D341Med (cell line): ENCODE results near the gene PARD6G.
A peak's percentile ranks its signal among the peaks of the same experiment; 100 is the strongest.
"Not testable (repeated sequence)": the region's sequence is repeated elsewhere in the genome, so short reads cannot be mapped to it uniquely, and the experiment has no call there.

Experiments
- DNase-seq: peaks from one replicate; pipeline ENCODE4 v3.0.0; 2012; ENCODE audit warnings: low spot score

The PARD6G gene

DNA sequence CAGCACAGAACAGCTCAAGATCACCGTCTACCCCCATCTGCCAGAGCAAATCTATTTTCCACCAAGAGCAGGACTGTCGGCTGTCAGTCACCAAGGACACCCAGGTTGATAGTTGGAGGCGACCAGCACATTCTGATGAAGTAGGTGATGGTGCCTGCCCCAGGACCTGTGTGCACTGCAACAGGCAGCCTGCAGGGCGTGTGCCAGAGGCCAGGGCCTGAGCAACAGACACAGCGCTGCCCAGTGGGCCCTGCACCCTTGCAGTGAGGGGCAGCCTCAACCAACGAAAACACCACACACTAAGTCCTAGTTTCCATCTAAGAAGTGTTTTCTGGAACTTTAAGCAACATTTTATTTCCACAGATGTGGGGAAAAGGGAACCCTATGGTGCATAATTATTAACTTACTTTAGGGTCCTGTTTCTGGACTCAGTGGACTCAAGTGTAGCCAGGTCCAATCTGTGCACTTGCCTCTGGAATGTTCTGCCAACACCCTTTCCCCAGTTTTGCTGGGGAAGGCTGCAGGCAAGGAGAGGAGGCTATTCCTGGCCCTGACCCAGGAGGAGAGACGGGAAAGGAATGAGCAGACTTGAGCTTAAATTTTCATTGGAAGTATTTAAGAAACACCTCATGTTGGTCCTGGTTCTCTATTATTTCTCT, 76.8 kb downstream of the PARD6G start:
- peak; percentile 48 for DNase-seq

- peak; percentile 24 for DNase-seq
Observed at GRCh38 chr18:80169607-80170006, 77.7 kb downstream of the PARD6G start.

DNA sequence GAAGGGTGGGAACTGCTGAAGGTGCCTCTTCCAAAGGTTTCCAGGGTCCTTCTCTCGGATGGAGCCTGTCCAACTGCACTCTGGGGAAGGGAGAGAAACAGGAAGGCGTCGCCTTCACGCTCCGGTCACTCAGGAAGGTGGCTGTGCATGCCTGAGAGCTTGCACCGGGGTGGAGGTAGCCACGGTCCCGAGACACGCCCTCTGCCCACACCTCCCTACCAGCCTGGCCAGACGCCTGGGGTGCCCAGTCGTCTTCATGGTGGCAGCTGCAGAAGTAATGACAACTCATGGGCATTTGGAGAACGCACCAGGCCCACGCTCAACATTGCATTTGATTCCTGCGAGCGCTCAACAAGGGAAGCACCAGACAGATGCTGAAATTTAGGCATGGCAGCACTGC, 78.3 kb downstream of the PARD6G start:
- peak; percentile 48 for DNase-seq

- DNase-seq: no peak
Observed at GRCh38 chr18:80168346-80168745, 79.0 kb downstream of the PARD6G start.

- peak; percentile 43 for DNase-seq
Observed at GRCh38 chr18:80167931-80168330, 79.4 kb downstream of the PARD6G start.

- DNase-seq: peak; percentile 40
Observed at GRCh38 chr18:80167331-80167730, 80.0 kb downstream of the PARD6G start.

- DNase-seq: peak; percentile 23
Observed at GRCh38 chr18:80166725-80167124, 80.6 kb downstream of the PARD6G start.

DNA sequence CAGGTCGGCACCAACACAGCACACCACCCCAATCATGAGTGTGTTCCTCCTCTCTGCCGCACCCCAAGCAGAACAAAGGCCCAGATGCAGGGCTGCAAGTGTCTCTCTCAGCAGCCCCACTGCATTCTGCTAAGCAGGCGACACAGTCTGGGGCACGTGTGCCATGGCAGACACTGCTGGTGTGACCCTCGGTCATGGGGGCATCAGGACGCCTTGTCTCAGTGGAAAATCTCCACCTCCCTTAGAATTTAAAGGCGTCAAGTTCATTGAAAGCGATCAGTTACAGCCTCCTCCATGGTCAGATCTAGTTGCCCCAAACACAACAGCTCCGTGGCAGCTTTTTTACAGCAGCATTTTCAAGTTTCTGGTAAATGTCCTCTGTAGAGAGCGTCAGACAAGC, 81.1 kb downstream of the PARD6G start:
- peak; percentile 37 for DNase-seq

DNA sequence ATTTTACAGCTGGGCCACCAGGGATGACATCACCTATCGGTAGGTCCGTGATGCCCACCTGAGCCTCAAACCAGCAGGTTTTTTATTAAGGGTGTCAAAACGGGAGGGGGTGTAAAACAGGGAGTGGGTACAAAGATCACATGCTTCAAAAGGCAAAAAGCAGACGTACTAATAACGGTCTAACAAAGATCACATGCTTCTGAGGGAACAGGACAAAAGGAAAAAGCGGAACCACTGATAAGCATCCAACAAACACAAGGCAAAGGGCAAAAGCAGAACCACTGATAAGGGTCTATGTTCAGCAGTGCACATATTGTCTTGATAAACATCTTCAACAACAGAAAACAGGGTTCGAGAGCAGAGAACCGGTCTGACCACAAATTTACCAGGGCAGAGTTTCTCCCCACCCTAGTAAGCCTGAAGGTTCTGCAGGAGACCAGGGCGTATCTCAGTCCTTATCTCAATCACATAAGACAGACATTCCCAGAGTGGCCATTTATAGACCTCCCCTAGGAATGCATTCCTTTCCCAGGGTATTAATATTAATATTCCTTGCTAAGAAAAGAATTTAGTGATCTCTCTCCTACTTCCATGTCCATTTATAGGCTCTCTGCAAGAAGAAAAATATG, 82.5 kb downstream of the PARD6G start:
- not testable (repeated sequence) for DNase-seq

- no peak for DNase-seq
Observed at GRCh38 chr18:80163183-80163582, 84.1 kb downstream of the PARD6G start.

DNA sequence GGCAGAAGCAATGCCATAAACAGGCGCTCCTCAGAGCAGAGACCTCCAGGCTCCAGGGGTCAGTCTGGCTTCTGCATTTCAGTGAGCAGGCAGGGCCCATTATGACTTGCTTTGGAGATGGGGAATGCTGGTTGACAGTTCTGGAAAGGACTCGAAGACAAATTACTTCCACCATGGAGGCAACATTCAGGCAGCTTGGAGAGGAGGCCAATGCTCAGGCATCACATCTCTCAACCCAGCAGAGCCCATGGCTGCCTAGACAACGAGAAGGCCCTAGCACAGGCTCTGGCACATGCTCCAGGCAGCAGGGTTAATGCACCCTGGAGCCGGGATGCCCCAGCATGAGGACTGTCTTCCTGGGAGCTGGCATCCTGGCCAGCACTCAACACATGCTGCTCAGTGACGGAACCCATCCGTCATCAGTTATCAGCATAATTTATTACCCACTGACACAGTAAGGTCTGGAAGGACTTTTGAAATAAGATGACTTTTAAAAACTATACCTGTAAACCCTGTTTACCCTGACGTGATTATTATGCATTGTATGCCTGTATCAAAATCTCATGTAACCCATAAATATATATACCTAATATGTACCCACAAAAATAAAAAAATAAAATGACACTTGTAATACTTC, 85.4 kb downstream of the PARD6G start:
- DNase-seq: no peak

DNA sequence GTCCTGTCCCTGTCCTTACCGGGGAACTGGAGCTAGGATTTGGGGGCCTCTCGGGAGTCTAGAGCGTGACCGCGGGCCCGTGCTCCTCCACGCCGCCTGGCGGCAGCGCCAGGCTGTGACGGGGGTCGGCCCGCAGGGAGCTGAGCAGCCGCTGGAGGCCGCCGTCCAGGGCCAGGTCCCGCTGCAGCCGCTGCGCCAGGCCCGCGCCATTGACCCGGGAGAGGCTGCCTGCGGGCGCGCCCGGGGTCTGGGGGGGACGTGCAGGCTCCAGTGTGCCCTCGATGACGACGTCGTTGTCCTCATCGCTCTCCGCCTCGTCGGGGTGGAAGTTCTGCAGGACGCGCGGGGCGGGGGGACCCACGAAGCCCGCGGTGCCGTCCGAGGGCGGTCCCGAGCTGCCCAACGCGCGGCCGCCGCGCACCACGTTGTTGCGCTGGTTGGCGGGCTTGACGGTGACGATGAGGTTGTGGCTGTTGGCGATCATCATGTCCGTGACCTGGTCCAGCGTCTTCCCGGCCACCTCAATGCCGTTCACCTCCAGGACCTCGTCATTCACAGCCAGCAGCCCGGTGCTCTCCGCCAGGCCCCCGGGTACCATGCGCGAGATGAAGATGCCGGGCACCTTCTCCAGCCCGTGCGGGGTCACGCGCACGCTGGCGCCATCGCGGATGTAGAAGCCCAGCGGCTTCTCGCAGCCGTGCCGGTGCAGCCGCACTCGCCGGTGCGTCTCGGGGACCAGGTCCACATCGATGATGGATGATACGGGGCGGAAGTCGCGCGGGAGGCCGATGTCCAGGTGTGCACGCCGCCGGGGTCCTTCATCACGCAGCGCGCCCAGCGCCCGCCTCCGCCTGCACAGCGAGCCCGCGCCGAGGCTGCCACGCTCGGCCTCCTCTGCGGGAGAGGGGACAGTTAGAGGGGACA, 87.3 kb downstream of the PARD6G start:
- peak; percentile 42 for DNase-seq

DNA sequence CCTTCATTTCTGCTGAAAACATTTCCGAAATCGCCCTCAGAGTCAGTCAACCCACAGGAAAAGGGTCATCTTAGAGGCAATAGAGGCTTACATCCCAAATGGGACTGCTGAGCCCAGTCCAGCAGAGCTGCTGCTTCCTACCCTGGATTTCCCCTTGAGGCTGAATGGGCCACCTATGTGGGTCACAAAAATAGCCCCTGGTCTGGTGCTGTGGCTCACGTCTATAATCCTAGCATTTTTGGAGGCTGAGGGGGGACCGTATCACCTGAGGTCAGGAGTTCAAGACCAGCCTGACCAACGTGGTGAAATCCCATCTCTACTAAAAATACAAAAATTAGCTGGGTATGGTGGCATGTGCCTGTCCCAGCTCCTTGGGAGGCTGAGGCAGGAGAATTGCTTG, 88.9 kb downstream of the PARD6G start:
- DNase-seq: no peak

GRCh38 chr18:80157708-80158343, 89.5 kb downstream of the PARD6G start:
- peak; percentile 82 for DNase-seq

GRCh38 chr18:80154293-80154692, 93.0 kb downstream of the PARD6G start:
- peak; percentile 62 for DNase-seq

DNA sequence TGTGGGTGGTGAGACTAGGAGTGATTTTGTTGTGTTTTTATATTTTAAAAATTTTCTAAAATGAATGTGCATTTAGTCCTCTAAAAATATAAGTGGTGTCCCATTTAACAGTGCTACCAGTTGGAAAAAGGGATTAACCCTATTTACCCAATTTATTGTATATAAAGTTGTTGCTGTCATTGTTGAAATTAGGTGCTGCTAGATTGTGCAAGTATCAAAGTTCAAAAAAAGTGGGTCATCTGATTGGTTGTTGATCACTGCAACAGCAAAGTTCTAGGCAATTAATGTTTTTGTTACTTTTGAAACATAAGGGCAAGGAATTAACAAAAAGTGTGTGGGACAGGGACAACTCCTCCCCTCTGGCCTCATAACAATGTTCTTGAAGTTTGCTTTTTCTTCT, 97.6 kb downstream of the PARD6G start:
- DNase-seq: no peak

DNA sequence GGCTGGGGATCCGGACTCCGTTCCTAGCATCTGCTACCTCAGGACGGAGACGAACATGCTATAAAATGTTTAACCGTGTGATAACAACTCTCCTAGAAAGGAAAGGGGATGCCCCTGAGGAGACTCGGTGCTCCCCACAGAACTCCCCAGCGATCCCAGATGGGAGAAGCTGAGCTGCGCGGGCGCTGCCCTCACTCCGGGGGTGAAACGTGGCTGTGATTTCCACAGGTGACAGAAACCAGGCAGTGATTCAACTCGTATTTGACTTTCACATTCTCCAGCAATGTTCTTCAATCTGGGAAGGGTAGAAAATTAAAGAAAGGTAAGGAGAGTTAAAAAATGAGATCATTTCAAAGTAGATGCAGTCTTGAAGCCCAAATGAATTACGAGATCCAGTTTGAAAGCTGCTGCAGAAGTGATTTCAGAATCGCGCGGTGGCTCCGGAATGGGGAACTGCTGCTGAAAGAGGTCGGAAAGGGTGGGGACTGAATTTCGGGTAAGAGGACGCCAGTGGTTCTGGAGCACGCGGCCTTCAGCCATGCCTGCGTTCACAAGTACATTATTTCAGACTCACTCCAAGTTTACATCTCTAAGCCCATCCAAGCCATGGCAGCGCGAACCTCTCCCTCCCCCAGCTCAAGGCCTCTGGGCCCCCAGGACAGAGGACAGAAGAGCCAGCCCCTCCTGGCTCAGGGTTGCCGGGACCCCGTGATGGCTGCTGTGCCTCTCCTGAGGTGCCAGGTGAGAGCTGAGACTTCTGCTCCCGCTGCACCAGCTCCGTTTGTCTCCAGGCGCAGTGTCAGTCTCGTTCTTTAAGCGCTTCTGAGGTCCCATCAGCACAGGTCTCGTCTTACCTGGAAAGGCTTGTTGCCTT, 98.8 kb downstream of the PARD6G start:
- DNase-seq: no peak

DNA sequence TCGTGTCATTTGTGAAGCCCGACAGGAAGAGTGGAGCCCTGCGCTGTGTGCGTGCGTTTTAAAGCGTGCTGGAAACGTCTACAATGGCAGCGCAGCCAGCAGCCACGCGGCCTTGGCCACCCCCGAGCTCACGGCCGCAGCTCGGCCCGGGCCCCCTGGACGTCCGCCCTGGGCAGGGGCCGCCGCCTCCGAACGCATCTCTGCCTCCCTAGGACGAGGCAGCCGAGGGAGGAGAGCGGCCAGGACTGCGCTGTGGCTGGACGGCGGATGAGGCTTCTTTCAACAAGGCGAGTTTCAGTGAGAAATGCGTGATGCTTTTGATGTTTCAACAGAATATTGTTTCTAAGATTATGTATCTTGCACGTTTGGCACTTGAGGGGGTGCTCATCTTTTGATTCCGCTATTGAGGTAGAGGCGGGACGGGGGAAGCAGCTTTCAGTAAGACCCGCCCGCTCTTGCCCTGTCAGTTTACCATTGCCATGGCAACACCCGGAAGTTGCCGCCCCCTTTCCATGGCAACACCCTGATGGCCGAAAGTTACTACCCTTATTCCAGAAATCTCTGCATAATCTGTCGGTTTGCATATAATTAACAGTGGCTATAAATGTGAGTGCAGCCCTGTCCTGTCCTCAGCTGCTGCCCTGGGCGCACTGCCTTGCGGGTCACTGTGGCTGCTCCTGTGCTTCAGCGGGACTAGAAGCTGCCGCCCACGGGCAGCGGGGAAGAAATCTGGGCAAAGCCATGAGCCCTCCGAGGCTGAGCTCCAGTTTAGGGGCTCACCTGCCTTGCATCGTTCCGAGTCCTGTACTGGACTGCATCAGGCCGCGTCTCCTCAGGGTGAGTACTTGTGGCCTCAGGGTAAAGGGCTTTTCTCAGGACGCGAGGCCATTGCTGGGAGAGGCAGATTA, 99.6 kb downstream of the PARD6G start:
- peak; percentile 94 for DNase-seq

GRCh38 chr18:80147037-80147417, 100.3 kb downstream of the PARD6G start:
- no peak for DNase-seq
